ENCODE data around the gene CEP112. TPM values are rescaled to one million over a fixed set of nuclear protein-coding genes. Genes with fewer than 3 reads are reported as not detected.

Gene CEP112
- total RNA-seq, 1 donor from 2014 or later: 26.3 TPM

DNA sequence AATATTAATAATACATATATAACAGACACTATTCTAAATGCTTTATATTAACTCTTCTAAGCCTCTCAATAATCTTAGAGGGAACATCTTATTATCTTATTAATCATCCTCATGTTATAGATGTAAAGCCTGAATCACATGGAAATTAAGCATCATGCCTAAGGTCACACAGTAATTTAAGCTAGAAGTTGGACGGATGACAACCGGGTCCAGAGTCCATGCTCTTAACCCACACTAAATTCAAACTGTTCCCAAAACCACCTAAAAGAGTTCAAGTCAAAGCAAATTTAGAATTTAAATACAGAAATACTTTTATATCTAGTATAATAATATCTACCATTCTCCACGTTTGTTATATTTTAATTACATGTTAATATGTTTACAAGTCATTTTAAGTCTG is 193.3 kb downstream of the CEP112 start:
- TF ChIP-seq, protein P1, sequence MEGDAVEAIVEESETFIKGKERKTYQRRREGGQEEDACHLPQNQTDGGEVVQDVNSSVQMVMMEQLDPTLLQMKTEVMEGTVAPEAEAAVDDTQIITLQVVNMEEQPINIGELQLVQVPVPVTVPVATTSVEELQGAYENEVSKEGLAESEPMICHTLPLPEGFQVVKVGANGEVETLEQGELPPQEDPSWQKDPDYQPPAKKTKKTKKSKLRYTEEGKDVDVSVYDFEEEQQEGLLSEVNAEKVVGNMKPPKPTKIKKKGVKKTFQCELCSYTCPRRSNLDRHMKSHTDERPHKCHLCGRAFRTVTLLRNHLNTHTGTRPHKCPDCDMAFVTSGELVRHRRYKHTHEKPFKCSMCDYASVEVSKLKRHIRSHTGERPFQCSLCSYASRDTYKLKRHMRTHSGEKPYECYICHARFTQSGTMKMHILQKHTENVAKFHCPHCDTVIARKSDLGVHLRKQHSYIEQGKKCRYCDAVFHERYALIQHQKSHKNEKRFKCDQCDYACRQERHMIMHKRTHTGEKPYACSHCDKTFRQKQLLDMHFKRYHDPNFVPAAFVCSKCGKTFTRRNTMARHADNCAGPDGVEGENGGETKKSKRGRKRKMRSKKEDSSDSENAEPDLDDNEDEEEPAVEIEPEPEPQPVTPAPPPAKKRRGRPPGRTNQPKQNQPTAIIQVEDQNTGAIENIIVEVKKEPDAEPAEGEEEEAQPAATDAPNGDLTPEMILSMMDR (IDR thresholded peaks at IDR 0.05; ENCODE audit: unreplicated experiment): no peak
- no peak overlapping the region for H3K4me3 Mint-ChIP-seq (ENCODE audit: unreplicated experiment)

DNA sequence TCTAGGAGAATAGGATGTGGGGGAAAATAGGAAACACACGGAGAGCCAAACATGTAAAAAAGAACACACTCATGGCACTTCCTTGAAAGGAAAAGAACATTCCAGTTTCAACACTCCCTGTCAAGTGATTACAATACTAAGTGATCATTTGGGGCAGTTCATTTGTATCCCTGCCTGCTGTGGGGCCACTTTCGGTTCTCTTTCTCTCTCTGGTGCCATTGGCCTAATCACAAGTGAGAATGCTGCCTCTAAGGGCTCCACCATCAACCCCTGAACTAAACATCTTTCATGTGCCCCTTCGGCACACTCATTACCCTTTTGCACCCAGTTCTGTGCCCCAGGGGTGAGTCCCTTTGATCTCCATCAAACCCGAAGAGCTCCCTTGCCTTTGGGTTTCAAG is 197.3 kb downstream of the CEP112 start:
- Mint-ChIP-seq H3K27me3 (ENCODE audit: unreplicated experiment) (peaks cover 3% of the 10 kb centered on the region), H3K27ac (ENCODE audit: unreplicated experiment) (no peak overlapping the region), H3K36me3 (ENCODE audit: low read depth, unreplicated experiment) (no peaks in the 10 kb centered on the region), H3K4me1 (ENCODE audit: unreplicated experiment) (no peaks in the 10 kb centered on the region), H3K4me3 (ENCODE audit: unreplicated experiment) (no peak overlapping the region), H3K9me3 (ENCODE audit: unreplicated experiment) (no peaks in the 10 kb centered on the region)
- no peak for DNase-seq (ENCODE audit: low spot score)
- TF ChIP-seq, protein P1 (IDR thresholded peaks at IDR 0.05; ENCODE audit: unreplicated experiment): no peak

More for the DNA sequence above, 193.3 kb downstream of the CEP112 start:
- Mint-ChIP-seq H3K4me1 (ENCODE audit: unreplicated experiment) (no peaks in the 10 kb centered on the region), H3K9me3 (ENCODE audit: unreplicated experiment) (no peaks in the 10 kb centered on the region), H3K27ac (ENCODE audit: unreplicated experiment) (no peak overlapping the region), H3K36me3 (ENCODE audit: low read depth, unreplicated experiment) (peaks cover 7% of the 10 kb centered on the region), H3K27me3 (ENCODE audit: unreplicated experiment) (peaks cover 2% of the 10 kb centered on the region)
- DNase-seq (ENCODE audit: low spot score): no peak

DNA sequence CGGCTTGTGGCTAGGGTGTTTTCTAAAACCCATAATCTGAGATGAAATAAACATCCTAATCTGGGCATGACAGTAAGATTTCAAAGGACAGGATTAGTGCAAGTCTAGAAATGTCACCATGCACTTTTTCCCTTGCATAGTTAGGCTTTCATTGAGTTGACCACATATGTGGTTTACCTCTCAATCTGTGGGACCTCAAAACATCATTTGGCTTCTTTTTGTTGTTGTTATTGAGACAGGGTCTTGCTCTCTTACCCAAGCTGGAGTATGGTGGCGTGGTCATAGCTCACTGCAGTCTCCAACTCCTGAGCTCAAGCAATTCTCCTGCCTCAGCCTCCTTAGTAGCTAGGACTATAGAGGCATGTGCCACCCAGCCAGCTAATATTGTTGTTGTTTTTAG is 197.8 kb downstream of the CEP112 start:
- Mint-ChIP-seq H3K27me3 (ENCODE audit: unreplicated experiment) (peaks cover 3% of the 10 kb centered on the region), H3K4me1 (ENCODE audit: unreplicated experiment) (no peaks in the 10 kb centered on the region), H3K27ac (ENCODE audit: unreplicated experiment) (no peak overlapping the region), H3K36me3 (ENCODE audit: low read depth, unreplicated experiment) (no peaks in the 10 kb centered on the region), H3K4me3 (ENCODE audit: unreplicated experiment) (no peak overlapping the region), H3K9me3 (ENCODE audit: unreplicated experiment) (no peaks in the 10 kb centered on the region)
- TF ChIP-seq, protein P1 (IDR thresholded peaks at IDR 0.05; ENCODE audit: unreplicated experiment): no peak
- DNase-seq (ENCODE audit: low spot score): no peak

DNA sequence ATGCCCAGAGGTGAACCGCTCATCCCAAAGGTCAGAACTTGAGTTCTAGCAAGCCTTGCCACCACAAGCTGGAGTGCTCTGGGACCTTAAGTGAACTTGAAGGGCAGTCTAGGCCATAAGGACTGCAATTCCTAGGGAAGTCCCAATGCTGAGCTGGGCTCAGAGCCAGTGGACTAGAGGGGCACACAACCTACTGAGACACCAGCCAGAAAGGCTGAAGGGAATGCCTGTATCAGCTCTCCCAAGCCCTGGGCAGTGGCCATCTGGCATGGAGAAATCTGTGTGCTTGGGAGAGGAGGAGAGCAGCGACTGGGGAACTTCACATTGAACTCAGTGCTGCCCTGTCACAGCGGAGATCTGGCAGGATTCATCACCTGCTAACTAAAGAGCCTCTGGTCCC is 201.3 kb downstream of the CEP112 start:
- peaks cover 8% of the 10 kb centered on the region for H3K4me1 Mint-ChIP-seq (ENCODE audit: unreplicated experiment)
- H3K27ac Mint-ChIP-seq (ENCODE audit: unreplicated experiment): no peak overlapping the region
- no peaks in the 10 kb centered on the region for H3K9me3 Mint-ChIP-seq (ENCODE audit: unreplicated experiment)
- no peak for DNase-seq (ENCODE audit: low spot score)
- H3K36me3 Mint-ChIP-seq (ENCODE audit: low read depth, unreplicated experiment): peaks cover 8% of the 10 kb centered on the region
- no peak overlapping the region for H3K4me3 Mint-ChIP-seq (ENCODE audit: unreplicated experiment)
- TF ChIP-seq, protein P1 (IDR thresholded peaks at IDR 0.05; ENCODE audit: unreplicated experiment): no peak
- peaks cover 3% of the 10 kb centered on the region for H3K27me3 Mint-ChIP-seq (ENCODE audit: unreplicated experiment)

DNA sequence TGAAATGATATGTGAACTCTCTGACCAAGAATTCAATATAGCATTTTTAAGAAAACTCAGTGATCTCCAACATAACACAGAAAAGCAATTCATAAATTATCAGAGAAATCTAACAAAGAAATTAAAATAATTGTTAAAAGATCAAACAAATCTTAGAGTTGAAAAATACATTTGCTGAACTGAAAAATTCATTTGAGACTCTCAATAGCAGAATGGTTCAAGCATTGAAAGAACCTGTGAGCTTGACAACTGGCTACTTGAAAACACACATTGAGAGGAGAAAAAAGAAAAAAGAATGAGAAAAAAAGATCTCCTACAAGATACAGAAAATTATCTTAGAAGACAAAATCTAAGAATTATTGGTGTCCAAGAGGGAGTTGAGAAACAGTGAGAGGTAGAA is 203.5 kb downstream of the CEP112 start:
- TF ChIP-seq, protein P1 (IDR thresholded peaks at IDR 0.05; ENCODE audit: unreplicated experiment): no peak
- H3K27me3 Mint-ChIP-seq (ENCODE audit: unreplicated experiment): peaks cover 3% of the 10 kb centered on the region
- no peak overlapping the region for H3K4me3 Mint-ChIP-seq (ENCODE audit: unreplicated experiment)
- H3K9me3 Mint-ChIP-seq (ENCODE audit: unreplicated experiment): no peaks in the 10 kb centered on the region
- DNase-seq (ENCODE audit: low spot score): no peak
- peaks cover 8% of the 10 kb centered on the region for H3K36me3 Mint-ChIP-seq (ENCODE audit: low read depth, unreplicated experiment)
- H3K27ac Mint-ChIP-seq (ENCODE audit: unreplicated experiment): no peak overlapping the region
- peaks cover 8% of the 10 kb centered on the region for H3K4me1 Mint-ChIP-seq (ENCODE audit: unreplicated experiment)
